GM13976 (cell line): ENCODE results near the gene CNNM1.

Experiments
- DNase-seq: peaks from one replicate; pipeline ENCODE4 v3.0.0; 2012; ENCODE audit warnings: low spot score
- CTCF ChIP-seq: IDR thresholded peaks from 2 replicates; pipeline ENCODE4 v1.5.1; 2012; ENCODE audit warnings: borderline replicate concordance, mild to moderate bottlenecking; ENCODE audit not compliant: insufficient read depth; ENCODE audit errors: extremely low read depth, missing control alignments, control extremely low read depth
- in situ Hi-C: fragments of 300-500 bp; cut with MboI; formaldehyde crosslinking; loops from one replicate; pipeline ENCODE4 v1.12.0; 2022; ENCODE audit warnings: low sequenced_read_pairs, mixed read lengths, inconsistent platforms; ENCODE audit not compliant: unreplicated experiment

Gene CNNM1

DNA sequence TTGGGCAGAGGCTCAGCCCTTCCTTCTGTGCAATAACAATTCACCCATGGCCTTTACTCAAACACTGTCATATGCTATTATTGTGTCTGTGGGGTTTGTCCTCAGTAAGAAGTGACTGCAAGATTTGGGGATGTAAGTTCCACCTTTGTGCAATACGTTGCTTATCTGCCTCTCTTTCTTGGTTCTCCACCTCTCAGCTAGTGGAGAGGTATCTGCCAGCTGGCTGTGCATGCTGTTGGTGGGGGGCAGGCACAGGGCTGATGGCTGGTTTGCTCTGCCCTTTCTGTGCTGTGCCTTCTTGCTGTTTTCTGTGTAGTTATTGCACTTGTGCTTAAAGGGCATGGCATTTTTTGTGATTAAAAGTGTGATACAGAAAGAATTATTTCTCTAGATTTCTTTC lies 36.2 kb downstream of the CNNM1 start:
- DNase-seq: no peak
- in situ Hi-C loops: no loop called here
- no peak for TF ChIP-seq CTCF

- TF ChIP-seq CTCF: no peak
- DNase-seq: no peak
- in situ Hi-C loops: no loop called here
Observed at GRCh38 chr10:99365736-99366135, 36.6 kb downstream of the CNNM1 start.

DNA sequence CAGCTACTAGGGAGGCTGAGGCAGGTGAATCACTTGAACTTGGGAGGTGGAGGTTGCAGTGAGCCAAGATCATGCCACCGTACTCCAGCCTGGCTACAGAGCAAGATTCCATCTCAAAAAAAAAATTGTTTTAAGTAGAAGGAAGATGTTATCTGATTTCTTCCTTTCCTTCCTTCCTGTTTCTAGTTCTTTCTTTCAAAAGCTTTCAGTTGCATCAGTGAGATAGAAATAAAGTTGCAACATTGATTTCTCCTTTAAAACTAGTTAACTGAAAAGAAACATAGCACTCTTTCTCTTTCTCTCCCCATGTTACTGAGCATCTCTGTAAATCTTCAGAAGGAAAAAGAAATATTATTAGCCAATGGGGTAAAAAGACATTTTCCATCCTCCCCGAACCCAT lies 37.5 kb downstream of the CNNM1 start:
- TF ChIP-seq CTCF: no peak
- in situ Hi-C loops: no loop called here
- DNase-seq: no peak

GRCh38 chr10:99368646-99369045 lies 39.5 kb downstream of the CNNM1 start:
- DNase-seq: no peak
- in situ Hi-C loops: no loop called here
- TF ChIP-seq CTCF: no peak

DNA sequence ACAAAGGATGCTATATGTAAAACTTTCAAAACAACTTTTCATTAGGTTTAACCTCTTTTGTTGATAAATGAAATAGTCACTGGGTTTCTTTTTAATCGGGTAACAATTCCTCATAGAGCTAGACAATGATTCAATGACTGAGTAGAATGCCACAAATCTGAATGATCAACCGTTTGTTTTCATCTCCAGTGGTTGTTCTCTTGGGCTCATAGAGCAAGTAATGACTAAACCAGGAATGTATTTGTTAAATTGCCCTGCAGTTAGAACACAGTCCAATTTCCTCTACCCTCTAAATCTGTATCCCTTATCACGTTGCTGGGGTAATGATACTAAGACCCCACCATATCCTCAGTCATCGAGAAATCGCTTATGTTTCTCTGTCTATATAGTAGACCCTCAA lies 40.0 kb downstream of the CNNM1 start:
- no peak for DNase-seq
- in situ Hi-C loops: no loop called here
- no peak for TF ChIP-seq CTCF

DNA sequence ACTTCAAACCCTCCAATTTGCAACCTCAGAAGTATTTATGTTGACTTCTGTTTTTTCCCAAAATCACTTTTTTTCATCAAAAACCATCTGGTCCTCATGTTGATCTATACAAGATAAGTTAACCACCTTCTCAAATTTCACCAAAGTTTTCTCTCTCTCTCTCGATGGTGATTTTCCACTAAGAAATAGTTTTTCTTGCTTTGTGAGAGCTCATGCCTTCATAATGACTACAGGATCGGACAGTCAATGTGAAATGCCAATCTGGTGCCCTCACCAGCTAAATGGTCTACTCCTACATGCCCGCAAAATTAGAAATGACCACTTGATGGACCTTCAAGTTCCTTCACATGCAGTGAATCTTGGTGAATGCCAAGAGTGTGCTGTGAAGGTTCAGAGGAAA lies 40.4 kb downstream of the CNNM1 start:
- no peak for DNase-seq
- in situ Hi-C loops: no loop called here

More for the DNA sequence above, 40.4 kb downstream of the CNNM1 start:
- TF ChIP-seq CTCF: no peak
